Small intestine (tissue), 7 donors: ENCODE measurements around the gene LPP. TPM values are rescaled to one million over a fixed set of nuclear protein-coding genes. Genes with fewer than 3 reads are reported as not detected.

Source experiments
- DNase-seq, 2 donors: peaks; one replicate each; pipeline versions ENCODE4 v3.0.0 to v3.0.0-alpha.2; 2013
- FAIRE-seq: peaks from 2 replicates; lab custom pipeline; 2012; peaks lifted over from hg19 to GRCh38; lab: Jason Lieb, UNC
- H3K27ac ChIP-seq, 3 donors: one replicate each; pipeline ENCODE4 v1.5.1; 2013; ENCODE audit warnings: low read length in 2 of 3, mild to moderate bottlenecking in 2 of 3, control low read depth in 1 of 3, inconsistent platforms in 1 of 3, low read depth in 1 of 3, moderate library complexity in 1 of 3
- H3K27me3 ChIP-seq, 3 donors: one replicate each; pipeline ENCODE4 v1.6.1; 2013; ENCODE audit warnings: low read length in 3 of 3, inconsistent platforms in 1 of 3; ENCODE audit not compliant: control insufficient read depth in 3 of 3, insufficient read depth in 3 of 3
- H3K36me3 ChIP-seq, 3 donors: one replicate each; pipeline ENCODE4 v1.6.1; 2013; ENCODE audit warnings: low read length in 3 of 3, inconsistent platforms in 1 of 3, low read depth in 1 of 3, mild to moderate bottlenecking in 1 of 3, moderate library complexity in 1 of 3; ENCODE audit not compliant: control insufficient read depth in 3 of 3, insufficient read depth in 2 of 3
- H3K4me1 ChIP-seq, 3 donors: one replicate each; pipeline ENCODE4 v1.6.1; 2013; ENCODE audit warnings: low read length in 2 of 3, inconsistent platforms in 1 of 3, low read depth in 1 of 3, mild to moderate bottlenecking in 1 of 3, moderate library complexity in 1 of 3; ENCODE audit not compliant: control insufficient read depth in 3 of 3, insufficient read depth in 2 of 3
- H3K4me3 ChIP-seq, 3 donors: one replicate each; pipeline ENCODE4 v1.5.1; 2013; ENCODE audit warnings: low read length in 3 of 3, control low read depth in 1 of 3, inconsistent platforms in 1 of 3, low read depth in 1 of 3, mild to moderate bottlenecking in 1 of 3, moderate library complexity in 1 of 3
- H3K9me3 ChIP-seq, 2 donors: one replicate each; pipeline ENCODE4 v1.6.1; 2013; ENCODE audit warnings: low read depth in 1 of 2, low read length in 1 of 2; ENCODE audit not compliant: control insufficient read depth in 2 of 2, insufficient read depth in 1 of 2
- WGBS, 3 donors: extraction: QIAGEN DNeasy Blood & Tissue Kit; methylation state at CpG; one replicate each; pipeline ENCODE4 v1.1.7; 2013; 5-methylcytosine and 5-hydroxymethylcytosine counted together
- polyA plus RNA-seq, 4 donors: library from polyadenylated mRNA; stranded (reverse) in 3 of 4; unstranded in 1 of 4; fragments of 200-250 nt in 3 of 4; fragments of 120-200 nt in 1 of 4; gene quantifications; one replicate each; pipeline versions ENCODE4 v1.2.1 to v1.2.3, GENCODE V29; 2013
- donor health status: healthy with polysubstance abuse.
- donor health status: control.
- donor health status: control.
- donor health status: Bipolar disorder and iron deficiency.
- donor health status: healthy.

LPP gene
- polyA plus RNA-seq, 4 donors, result 5.4 to 35.8 (median 12.4) TPM

GRCh38 chr3:188744166-188744565 lies 590.2 kb downstream of the LPP start:
- H3K36me3 ChIP-seq, result no peaks in the 10 kb centered on the region
- H3K27me3 ChIP-seq, result no peaks in the 10 kb centered on the region
- H3K9me3 ChIP-seq, result no peaks in the 10 kb centered on the region
- no peak for DNase-seq
- 98 to 100% (median 99%) methylated on average over 2 of the region's 2 CpGs for WGBS, 3 donors
- no peak overlapping the region for H3K27ac ChIP-seq
- no peaks in the 10 kb centered on the region for H3K4me1 ChIP-seq
- H3K4me3 ChIP-seq, result no peak overlapping the region
- no peak for FAIRE-seq

DNA sequence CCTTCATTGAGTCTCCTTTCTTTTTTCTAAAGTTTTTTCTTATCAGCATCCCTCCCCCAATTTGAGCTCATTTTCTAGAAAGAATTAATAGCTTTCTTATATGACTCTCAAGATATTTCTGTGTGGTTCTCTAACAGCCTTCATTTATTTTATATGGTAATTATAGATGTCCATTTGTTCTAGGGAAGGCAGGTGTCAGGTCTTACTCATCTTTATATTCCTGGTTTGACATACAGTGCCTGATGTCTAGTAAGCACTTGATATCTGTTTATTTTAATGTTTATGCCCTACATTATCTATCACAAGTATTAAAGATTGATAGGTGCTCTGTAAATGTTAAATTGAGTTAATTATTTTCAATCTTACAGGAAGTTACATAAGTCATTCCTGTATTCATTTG lies 591.1 kb downstream of the LPP start:
- Histone ChIP-seq H3K27ac (no peak overlapping the region), H3K4me1 (no peaks in the 10 kb centered on the region), H3K4me3 (no peak overlapping the region), H3K27me3 (no peaks in the 10 kb centered on the region), H3K36me3 (no peaks in the 10 kb centered on the region), H3K9me3 (peaks cover 0 to 2% of the 10 kb centered on the region in 2 donors)
- FAIRE-seq (no peak), DNase-seq (no peak)

GRCh38 chr3:188746291-188746783 lies 592.4 kb downstream of the LPP start:
- H3K27me3 ChIP-seq, result no peaks in the 10 kb centered on the region
- no peaks in the 10 kb centered on the region for H3K4me1 ChIP-seq
- no peak overlapping the region for H3K4me3 ChIP-seq
- FAIRE-seq (no peak), DNase-seq (peak in 1 of 2 donors; percentile 30)
- 52 to 74% (median 60%) methylated on average over 3 of the region's 3 CpGs for WGBS, 3 donors
- H3K36me3 ChIP-seq, result peaks cover 0 to 2% (median 0%) of the 10 kb centered on the region in 3 donors
- peaks cover 0 to 2% of the 10 kb centered on the region in 2 donors for H3K9me3 ChIP-seq
- no peak overlapping the region for H3K27ac ChIP-seq

DNA sequence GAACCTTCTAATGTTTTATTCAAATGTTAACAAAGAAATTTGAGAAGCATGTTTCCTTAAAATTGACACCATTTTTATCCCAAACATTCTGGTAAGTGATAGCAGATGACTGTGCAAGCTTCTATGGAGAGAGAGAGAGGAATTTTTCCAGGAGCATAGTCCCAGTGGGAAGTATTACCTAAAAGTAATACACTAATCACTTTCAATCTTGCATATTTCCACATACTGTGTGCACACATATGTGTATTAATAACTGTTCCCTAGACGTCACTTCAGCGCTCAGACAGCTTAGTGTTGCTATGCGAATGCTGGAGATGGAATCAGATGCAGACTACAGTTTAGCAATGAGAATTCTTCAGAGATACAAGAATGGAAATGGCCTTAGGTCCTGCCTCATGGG lies 593.5 kb downstream of the LPP start:
- FAIRE-seq (no peak), DNase-seq (no peak)
- Histone ChIP-seq H3K4me1 (no peaks in the 10 kb centered on the region), H3K27me3 (no peaks in the 10 kb centered on the region), H3K27ac (no peak overlapping the region), H3K4me3 (no peak overlapping the region), H3K36me3 (peaks cover 0 to 2% (median 0%) of the 10 kb centered on the region in 3 donors), H3K9me3 (peaks cover 0 to 2% of the 10 kb centered on the region in 2 donors)
- WGBS, 3 donors, result 74 to 94% (median 89%) methylated on average over 3 of the region's 3 CpGs

DNA sequence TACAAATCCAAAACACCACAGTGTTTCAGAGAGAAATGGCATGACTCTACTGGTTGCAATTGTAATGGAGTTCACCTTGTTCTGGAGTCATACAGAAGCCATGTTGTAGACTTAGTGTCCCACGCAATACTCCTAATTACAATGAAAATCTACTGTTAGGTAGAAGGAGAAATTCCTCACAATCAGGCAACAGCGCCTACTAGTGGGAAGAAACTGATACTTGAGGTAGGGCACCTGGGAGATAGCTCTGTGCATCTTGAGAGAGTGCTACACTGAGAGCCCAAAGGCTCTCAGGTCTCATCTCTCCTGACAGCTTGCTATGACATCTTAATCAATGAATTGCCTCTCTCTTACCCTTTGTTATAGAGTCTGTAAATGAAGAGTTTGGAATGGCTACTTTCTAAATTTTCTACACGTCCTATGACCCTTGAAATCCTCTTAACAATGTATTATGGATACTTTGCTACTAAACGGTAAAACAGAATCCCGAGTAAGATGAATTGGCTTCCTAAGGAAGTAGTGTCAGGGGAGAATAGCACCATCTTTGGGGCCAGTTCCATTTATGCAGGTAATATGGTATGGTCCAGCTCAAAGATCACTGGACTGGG lies 595.2 kb downstream of the LPP start:
- H3K4me1 ChIP-seq, result no peaks in the 10 kb centered on the region
- H3K27me3 ChIP-seq, result no peaks in the 10 kb centered on the region
- no peak overlapping the region for H3K27ac ChIP-seq
- no peak overlapping the region for H3K4me3 ChIP-seq
- WGBS, 3 donors, result 76 to 83% (median 82%) methylated on average over 5 of the region's 5 CpGs
- FAIRE-seq (no peak), DNase-seq (peak; percentile 25 to 52)
- H3K36me3 ChIP-seq, result peaks cover 0 to 2% (median 0%) of the 10 kb centered on the region in 3 donors
- H3K9me3 ChIP-seq, result peaks cover 0 to 2% of the 10 kb centered on the region in 2 donors

GRCh38 chr3:188749830-188750229 lies 595.9 kb downstream of the LPP start:
- DNase-seq, result no peak
- Histone ChIP-seq H3K4me3 (no peak overlapping the region), H3K9me3 (peaks cover 0 to 2% of the 10 kb centered on the region in 2 donors), H3K36me3 (peaks cover 0 to 2% (median 0%) of the 10 kb centered on the region in 3 donors), H3K27ac (no peak overlapping the region), H3K4me1 (no peaks in the 10 kb centered on the region), H3K27me3 (no peaks in the 10 kb centered on the region)
- WGBS, 3 donors, result 87 to 98% (median 96%) methylated on average over 4 of the region's 4 CpGs
- no peak for FAIRE-seq

DNA sequence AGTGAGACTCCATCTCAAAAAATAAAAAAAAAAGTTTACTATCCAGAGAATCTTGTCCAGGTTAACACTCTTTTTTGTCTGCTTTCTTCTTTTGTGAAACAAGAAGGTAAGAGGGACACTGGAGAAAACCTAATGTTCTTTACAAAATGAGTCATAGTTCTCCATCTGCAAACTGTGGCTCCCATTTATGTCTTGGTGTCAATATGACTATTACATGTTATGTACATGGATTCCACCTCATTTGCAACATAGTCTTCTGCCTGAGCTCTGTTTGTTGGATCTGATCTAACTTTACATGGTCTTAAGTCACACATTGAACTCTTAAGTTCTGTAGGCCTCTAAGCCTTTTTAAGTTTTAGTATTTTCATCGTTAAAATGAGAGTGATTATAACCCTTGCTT lies 596.7 kb downstream of the LPP start:
- Histone ChIP-seq H3K27me3 (no peaks in the 10 kb centered on the region), H3K27ac (no peak overlapping the region), H3K9me3 (peaks cover 0 to 2% of the 10 kb centered on the region in 2 donors), H3K4me1 (no peaks in the 10 kb centered on the region), H3K36me3 (peaks cover 0 to 6% (median 0%) of the 10 kb centered on the region in 3 donors), H3K4me3 (no peak overlapping the region)
- WGBS, 3 donors, result 77 to 87% (median 87%) methylated on average over 1 of the region's 1 CpG
- DNase-seq (no peak), FAIRE-seq (no peak)

GRCh38 chr3:188752850-188753249 lies 598.9 kb downstream of the LPP start:
- no peak for FAIRE-seq
- no peak for DNase-seq
- H3K4me1 ChIP-seq, result no peaks in the 10 kb centered on the region
- no peak overlapping the region for H3K27ac ChIP-seq
- no peaks in the 10 kb centered on the region for H3K27me3 ChIP-seq
- H3K4me3 ChIP-seq, result no peak overlapping the region
- peaks cover 0 to 2% of the 10 kb centered on the region in 2 donors for H3K9me3 ChIP-seq
- peaks cover 0 to 6% (median 0%) of the 10 kb centered on the region in 3 donors for H3K36me3 ChIP-seq
- 89 to 100% (median 91%) methylated on average over 1 of the region's 1 CpG for WGBS, 3 donors
